ENCODE data around the gene EEF1AKMT3. TPM values are rescaled to one million over a fixed set of nuclear protein-coding genes. Genes with fewer than 3 reads are reported as not detected.

The EEF1AKMT3 gene
- 4.2 to 7.1 TPM (median 6.1 TPM) in 5 replicates for total RNA-seq (2022; extraction: Qiagen RNA extraction; ENCODE audit: low read depth)

GRCh38 chr12:57772429-57773322 lies at the start of gene EEF1AKMT3:
TSS of gene EEF1AKMT3 (plus strand) at chr12:57772614. CDS start at chr12:57772725, 111 bp downstream.

GRCh38 chr12:57738661-57739237 lies 33.7 kb upstream of the EEF1AKMT3 start, which contains the start of gene AGAP2:
TSS of gene AGAP2 (minus strand) at chr12:57738742. CDS start at chr12:57738246, 496 bp downstream.

GRCh38 chr12:57744777-57745484 lies 27.5 kb upstream of the EEF1AKMT3 start, which contains the start of gene TSPAN31:
TSS of gene TSPAN31 (plus strand) at chr12:57745039. CDS start at chr12:57745155, 116 bp downstream.

GRCh38 chr12:57751788-57752667 lies 20.4 kb upstream of the EEF1AKMT3 start, which contains the start of gene CDK4:
TSS of gene CDK4 (minus strand) at chr12:57752310. CDS start at chr12:57751717, 593 bp downstream.

GRCh38 chr12:57754411-57755193 lies 17.8 kb upstream of the EEF1AKMT3 start, which contains the start of gene MARCHF9:
TSS of gene MARCHF9 (plus strand) at chr12:57755103. CDS start at chr12:57755529, 426 bp downstream.

GRCh38 chr12:57766464-57767304 lies 5.7 kb upstream of the EEF1AKMT3 start, which contains the start of gene CYP27B1:
TSS of gene CYP27B1 (minus strand) at chr12:57767078. CDS start at chr12:57767041, 37 bp downstream.

GRCh38 chr12:57771873-57772428 lies 463 bp upstream of the EEF1AKMT3 start, which contains the start of gene METTL1:
TSS of gene METTL1 (minus strand) at chr12:57772105. CDS start at chr12:57772083, 22 bp downstream.

GRCh38 chr12:57782608-57783465 lies 10.4 kb downstream of the EEF1AKMT3 start, which contains the start of gene TSFM:
TSS of gene TSFM (plus strand) at chr12:57782787. CDS start at chr12:57782802, 15 bp downstream.

Other genes starting within 250 kb of the EEF1AKMT3 start
- gene MBD6, start 249.8 kb upstream of the EEF1AKMT3 start, total RNA-seq (2022; extraction: Qiagen RNA extraction; ENCODE audit: low read depth) = 23.2 to 32.2 TPM (median 27.5 TPM) in 5 replicates
- gene DCTN2, start 225.4 kb upstream of the EEF1AKMT3 start, total RNA-seq (2022; extraction: Qiagen RNA extraction; ENCODE audit: low read depth) = 112 to 184 TPM (median 114 TPM) in 5 replicates
- gene KIF5A, start 222.6 kb upstream of the EEF1AKMT3 start, total RNA-seq (2022; extraction: Qiagen RNA extraction; ENCODE audit: low read depth) = 0.17 to 0.31 TPM (median 0.23 TPM) in 5 replicates
- gene PIP4K2C, start 181.4 kb upstream of the EEF1AKMT3 start, total RNA-seq (2022; extraction: Qiagen RNA extraction; ENCODE audit: low read depth) = 36.3 to 44.3 TPM (median 42.6 TPM) in 5 replicates
- 14.4 to 21.2 TPM (median 18.1 TPM) in 5 replicates for gene DTX3, start 167.8 kb upstream of the EEF1AKMT3 start, total RNA-seq (2022; extraction: Qiagen RNA extraction; ENCODE audit: low read depth)
- gene ARHGEF25, start 161.2 kb upstream of the EEF1AKMT3 start, total RNA-seq (2022; extraction: Qiagen RNA extraction; ENCODE audit: low read depth) = 4.8 to 7.0 TPM (median 6.8 TPM) in 5 replicates
- 36.6 to 54.4 TPM (median 48.1 TPM) in 5 replicates for gene B4GALNT1, start 139.4 kb upstream of the EEF1AKMT3 start, total RNA-seq (2022; extraction: Qiagen RNA extraction; ENCODE audit: low read depth)
- gene OS9, start 78.5 kb upstream of the EEF1AKMT3 start, total RNA-seq (2022; extraction: Qiagen RNA extraction; ENCODE audit: low read depth) = 116 to 127 TPM (median 119 TPM) in 5 replicates
- 0.13 to 0.20 TPM (median 0.16 TPM) in 5 replicates for gene AGAP2, start 33.9 kb upstream of the EEF1AKMT3 start, total RNA-seq (2022; extraction: Qiagen RNA extraction; ENCODE audit: low read depth)
- 15.7 to 20.4 TPM (median 17.0 TPM) in 5 replicates for gene TSPAN31, start 27.6 kb upstream of the EEF1AKMT3 start, total RNA-seq (2022; extraction: Qiagen RNA extraction; ENCODE audit: low read depth)
- 259 to 307 TPM (median 276 TPM) in 5 replicates for gene CDK4, start 20.3 kb upstream of the EEF1AKMT3 start, total RNA-seq (2022; extraction: Qiagen RNA extraction; ENCODE audit: low read depth)
- gene MARCHF9, start 17.5 kb upstream of the EEF1AKMT3 start, total RNA-seq (2022; extraction: Qiagen RNA extraction; ENCODE audit: low read depth) = 6.1 to 8.8 TPM (median 7.5 TPM) in 5 replicates
- gene CYP27B1, start 5.5 kb upstream of the EEF1AKMT3 start, total RNA-seq (2022; extraction: Qiagen RNA extraction; ENCODE audit: low read depth) = 1.4 to 3.7 TPM (median 2.3 TPM) in 5 replicates
- gene METTL1, start 509 bp upstream of the EEF1AKMT3 start, total RNA-seq (2022; extraction: Qiagen RNA extraction; ENCODE audit: low read depth) = 51.0 to 61.9 TPM (median 57.7 TPM) in 5 replicates
- 69.5 to 78.2 TPM (median 73.9 TPM) in 5 replicates for gene TSFM, start 10.2 kb downstream of the EEF1AKMT3 start, total RNA-seq (2022; extraction: Qiagen RNA extraction; ENCODE audit: low read depth)
- 0.31 to 0.78 TPM (median 0.53 TPM) in 5 replicates for gene AVIL, start 46.1 kb downstream of the EEF1AKMT3 start, total RNA-seq (2022; extraction: Qiagen RNA extraction; ENCODE audit: low read depth)
- 44.5 to 56.2 TPM (median 52.3 TPM) in 5 replicates for gene CTDSP2, start 74.1 kb downstream of the EEF1AKMT3 start, total RNA-seq (2022; extraction: Qiagen RNA extraction; ENCODE audit: low read depth)
- 4.5 to 7.7 TPM (median 5.3 TPM) in 5 replicates for gene ATP23, start 169.0 kb downstream of the EEF1AKMT3 start, total RNA-seq (2022; extraction: Qiagen RNA extraction; ENCODE audit: low read depth)